Stomach (tissue), 4 donors: ENCODE measurements around the gene ARID3A.

Source experiments
- CTCF ChIP-seq, 7 experiments: fragments of 450-650 bp in 4 of 7; fragments of 200-600 bp in 3 of 7; sonication (generic) in 3 of 7; IDR thresholded peaks; one replicate each; pipeline ENCODE4 v1.5.1; 2016 to 2019; ENCODE audit warnings: antibody characterized with exemption in 7 of 7, control low read depth in 2 of 7, mild to moderate bottlenecking in 1 of 7
- POLR2AphosphoS5 ChIP-seq, 3 donors: sonication (generic); formaldehyde crosslinking; IDR thresholded peaks; one replicate each; pipeline ENCODE4 v1.6.1; 2016; ENCODE audit warnings: antibody characterized with exemption in 3 of 3

GRCh38 chr19:940591-941291 lies 14.9 kb downstream of the ARID3A start:
- TF ChIP-seq CTCF (IDR thresholded peaks at IDR 0.05) (peak in 1 of 7 experiments; percentile 12), POLR2AphosphoS5 (IDR thresholded peaks at IDR 0.05) (peak in 2 of 3 donors; percentile 58 to 63)
